Suprapubic skin (tissue), 4 donors: ENCODE data around the gene SMARCC1.

Experiments
- EP300 ChIP-seq: sonication (generic); formaldehyde crosslinking; IDR thresholded peaks from one replicate; pipeline ENCODE4 v1.6.1; 2017; ENCODE audit warnings: antibody characterized with exemption
- POLR2A ChIP-seq, 2 donors: fragments of 450-650 bp; IDR thresholded peaks; one replicate each; pipeline ENCODE4 v1.6.1; 2017; ENCODE audit warnings: antibody characterized with exemption in 2 of 2, mild to moderate bottlenecking in 2 of 2, moderate library complexity in 2 of 2
- POLR2AphosphoS5 ChIP-seq, 3 donors: sonication (generic); formaldehyde crosslinking; IDR thresholded peaks; one replicate each; pipeline ENCODE4 v1.6.1; 2017; ENCODE audit warnings: antibody characterized with exemption in 3 of 3
- TF ChIP-seq, protein P1 (sequence below), 2 donors: fragments of 200-600 bp in 1 of 2; fragments of 450-650 bp in 1 of 2; sonication (generic) in 1 of 2; IDR thresholded peaks; one replicate each; pipeline ENCODE4 v1.5.1; 2016 to 2019; ENCODE audit warnings: antibody characterized with exemption in 2 of 2, mild to moderate bottlenecking in 1 of 2, moderate library complexity in 1 of 2

DNA sequence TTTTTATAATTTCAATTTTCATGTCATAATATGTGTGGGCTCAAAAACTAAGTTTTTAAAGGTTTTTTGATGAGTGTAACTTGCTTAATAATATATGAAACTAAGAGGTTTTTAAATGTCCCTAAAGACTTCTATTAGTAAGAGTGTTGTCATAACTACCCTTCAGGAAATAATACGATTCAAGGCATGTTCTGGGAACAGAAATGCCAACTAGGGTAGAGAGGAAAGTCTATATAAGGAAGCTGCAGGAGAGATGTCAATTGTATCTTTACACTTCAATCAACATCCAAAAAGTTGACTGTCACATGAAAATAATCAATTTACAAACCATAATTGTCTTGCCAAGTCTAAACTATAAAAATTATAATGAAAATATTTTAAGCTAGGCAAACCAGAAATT, 76.3 kb downstream of the SMARCC1 start:
- TF ChIP-seq POLR2A (IDR thresholded peaks at IDR 0.05) (no peak), EP300 (no peak), POLR2AphosphoS5 (IDR thresholded peaks at IDR 0.05) (no peak)
- TF ChIP-seq, protein P1, sequence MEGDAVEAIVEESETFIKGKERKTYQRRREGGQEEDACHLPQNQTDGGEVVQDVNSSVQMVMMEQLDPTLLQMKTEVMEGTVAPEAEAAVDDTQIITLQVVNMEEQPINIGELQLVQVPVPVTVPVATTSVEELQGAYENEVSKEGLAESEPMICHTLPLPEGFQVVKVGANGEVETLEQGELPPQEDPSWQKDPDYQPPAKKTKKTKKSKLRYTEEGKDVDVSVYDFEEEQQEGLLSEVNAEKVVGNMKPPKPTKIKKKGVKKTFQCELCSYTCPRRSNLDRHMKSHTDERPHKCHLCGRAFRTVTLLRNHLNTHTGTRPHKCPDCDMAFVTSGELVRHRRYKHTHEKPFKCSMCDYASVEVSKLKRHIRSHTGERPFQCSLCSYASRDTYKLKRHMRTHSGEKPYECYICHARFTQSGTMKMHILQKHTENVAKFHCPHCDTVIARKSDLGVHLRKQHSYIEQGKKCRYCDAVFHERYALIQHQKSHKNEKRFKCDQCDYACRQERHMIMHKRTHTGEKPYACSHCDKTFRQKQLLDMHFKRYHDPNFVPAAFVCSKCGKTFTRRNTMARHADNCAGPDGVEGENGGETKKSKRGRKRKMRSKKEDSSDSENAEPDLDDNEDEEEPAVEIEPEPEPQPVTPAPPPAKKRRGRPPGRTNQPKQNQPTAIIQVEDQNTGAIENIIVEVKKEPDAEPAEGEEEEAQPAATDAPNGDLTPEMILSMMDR (IDR thresholded peaks at IDR 0.05), result no peak
